RWPE2 (cell line): ENCODE measurements around the gene CBX5.
A peak's percentile ranks its signal among the peaks of the same experiment; 100 is the strongest.

Experiments used
- ATAC-seq: fragments of 200-7000 bp; cut with Tn5 transposase; 3 replicates; pipeline ENCODE4 v1.9.1; 2021; ENCODE audit warnings: low read depth
- DNase-seq: peaks from one replicate; pipeline ENCODE4 v3.0.0-alpha.2; 2020; ENCODE audit warnings: low spot score
- H3K27ac ChIP-seq: fragments of 450-650 bp; 2 replicates; pipeline ENCODE4 v1.5.1; 2017; ENCODE audit warnings: mild to moderate bottlenecking; ENCODE audit not compliant: poor library complexity, severe bottlenecking
- H3K27me3 ChIP-seq: fragments of 250-450 bp; sonication (Bioruptor Pico); 2 replicates; pipeline ENCODE4 v1.5.1; 2021; ENCODE audit warnings: mild to moderate bottlenecking, moderate library complexity; ENCODE audit not compliant: insufficient read depth, poor library complexity, severe bottlenecking
- H3K36me3 ChIP-seq: fragments of 250-450 bp; sonication (Bioruptor Pico); 2 replicates; pipeline ENCODE4 v1.5.1; 2020; ENCODE audit warnings: low read depth, mild to moderate bottlenecking, moderate library complexity
- H3K4me1 ChIP-seq: fragments of 250-450 bp; sonication (Bioruptor Pico); 2 replicates; pipeline ENCODE4 v1.5.1; 2021; ENCODE audit warnings: mild to moderate bottlenecking, moderate library complexity; ENCODE audit not compliant: insufficient read depth, poor library complexity, severe bottlenecking
- H3K4me3 ChIP-seq: fragments of 250-450 bp; sonication (Bioruptor Pico); 2 replicates; pipeline ENCODE4 v1.5.1; 2021; ENCODE audit warnings: mild to moderate bottlenecking, moderate library complexity; ENCODE audit not compliant: severe bottlenecking
- H3K9me3 ChIP-seq: fragments of 250-450 bp; sonication (Bioruptor Pico); 2 replicates; pipeline ENCODE4 v1.5.1; 2021; ENCODE audit warnings: mild to moderate bottlenecking, moderate library complexity; ENCODE audit not compliant: severe bottlenecking
- CTCF ChIP-seq: fragments of 450-650 bp; IDR thresholded peaks from one replicate; pipeline ENCODE4 v1.5.1; 2017; ENCODE audit warnings: mild to moderate bottlenecking, moderate library complexity; ENCODE audit not compliant: poor library complexity, severe bottlenecking

CBX5 gene

DNA sequence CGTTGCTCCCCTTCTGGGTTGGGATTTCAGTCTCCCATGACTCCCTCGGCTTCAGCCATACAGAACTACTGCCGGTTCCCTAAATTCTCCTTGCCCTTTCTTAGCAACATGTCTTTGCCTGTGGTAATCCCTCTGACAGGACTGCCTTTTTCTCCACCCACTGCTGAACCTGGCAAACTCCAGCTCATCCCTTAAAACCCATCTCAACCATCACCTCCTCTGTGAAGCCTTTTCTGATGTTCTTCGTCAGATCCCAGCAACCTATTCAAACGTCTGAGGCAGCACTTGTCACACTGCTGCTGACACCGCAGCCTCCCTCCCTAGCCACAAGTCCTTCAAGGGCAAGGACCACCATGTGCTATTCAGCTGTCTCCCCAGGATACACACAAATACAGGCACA, 80.9 kb downstream of the CBX5 start:
- Histone ChIP-seq H3K9me3 (no peaks in the 10 kb centered on the region), H3K27me3 (no peaks in the 10 kb centered on the region), H3K4me3 (no peak overlapping the region), H3K27ac (no peak overlapping the region), H3K4me1 (peaks cover 4% of the 10 kb centered on the region), H3K36me3 (no peaks in the 10 kb centered on the region)
- ATAC-seq (no peak), DNase-seq (no peak)
- no peak for TF ChIP-seq CTCF

DNA sequence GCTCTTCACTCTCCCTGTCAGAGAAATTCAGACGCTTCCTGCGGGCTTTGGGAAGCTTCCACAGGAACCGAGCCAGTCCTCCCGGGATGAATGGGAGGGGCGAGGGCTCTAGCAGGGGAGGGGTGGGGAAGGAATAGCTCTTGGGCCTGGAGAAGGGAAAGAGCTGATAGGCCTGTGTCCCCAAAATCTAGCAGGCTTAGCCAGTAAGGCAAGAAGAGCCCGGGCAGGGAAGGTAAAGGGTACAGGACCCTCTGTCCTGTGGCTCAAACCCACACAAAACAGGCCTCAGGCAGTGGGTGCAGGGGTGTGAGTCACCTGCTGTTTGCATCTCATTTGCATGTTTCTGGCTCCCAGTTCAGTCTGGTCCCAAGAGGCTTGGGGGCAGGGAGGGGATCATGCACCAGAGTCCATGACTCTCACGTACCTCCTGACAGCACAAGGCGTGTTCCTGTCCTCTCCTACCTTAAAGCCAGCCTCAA, 82.5 kb downstream of the CBX5 start:
- DNase-seq (no peak), ATAC-seq (peak; percentile 32; the same call in 1 of the 3 replicates)
- no peaks in the 10 kb centered on the region for H3K27me3 ChIP-seq
- no peak overlapping the region for H3K4me3 ChIP-seq
- no peak for TF ChIP-seq CTCF
- H3K27ac ChIP-seq, result no peak overlapping the region
- no peaks in the 10 kb centered on the region for H3K9me3 ChIP-seq
- peaks cover 4% of the 10 kb centered on the region for H3K4me1 ChIP-seq
- H3K36me3 ChIP-seq, result no peaks in the 10 kb centered on the region

DNA sequence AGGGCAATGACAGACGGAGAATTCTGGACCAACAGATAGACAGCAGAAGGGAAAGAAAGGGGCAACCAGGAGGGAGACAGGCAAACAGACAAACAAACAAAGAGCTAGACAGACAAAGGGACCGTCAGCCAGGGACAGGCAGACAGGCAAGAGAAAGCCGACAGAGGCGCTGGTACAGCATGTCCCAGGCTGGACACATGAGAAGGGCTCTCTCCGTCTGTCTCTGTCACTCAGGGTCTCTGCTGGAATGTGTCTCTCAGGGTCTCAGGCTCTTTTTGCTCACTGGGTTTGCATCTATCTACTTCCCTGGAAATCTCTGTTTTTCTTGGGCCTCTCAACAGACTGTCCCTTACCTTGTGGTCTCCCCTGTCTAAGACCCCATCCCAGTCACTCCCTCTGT, 82.9 kb downstream of the CBX5 start:
- DNase-seq (no peak), ATAC-seq (no peak)
- H3K4me3 ChIP-seq, result no peak overlapping the region
- H3K9me3 ChIP-seq, result no peaks in the 10 kb centered on the region
- peaks cover 4% of the 10 kb centered on the region for H3K4me1 ChIP-seq
- H3K36me3 ChIP-seq, result no peaks in the 10 kb centered on the region
- no peak for TF ChIP-seq CTCF
- no peak overlapping the region for H3K27ac ChIP-seq
- no peaks in the 10 kb centered on the region for H3K27me3 ChIP-seq

DNA sequence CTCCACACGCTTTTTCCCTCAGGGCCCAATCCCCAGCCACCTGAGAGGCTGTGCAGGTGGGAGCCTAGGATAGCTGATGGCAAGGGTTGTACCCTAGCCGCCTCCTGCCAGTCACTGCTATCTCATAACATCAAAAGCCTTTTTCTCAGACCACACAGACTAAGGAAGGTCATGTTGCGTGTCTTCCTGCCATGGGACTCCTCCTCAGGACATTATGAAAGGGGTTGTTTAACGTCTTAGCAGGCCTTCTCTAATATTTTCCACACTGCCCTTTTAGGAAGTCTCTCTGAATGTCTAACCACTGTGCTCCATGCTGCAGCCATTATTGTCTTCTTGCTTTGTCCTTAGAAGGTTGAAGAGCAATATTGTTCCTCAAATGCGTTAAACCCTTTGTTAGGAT, 83.5 kb downstream of the CBX5 start:
- H3K4me3 ChIP-seq, result no peak overlapping the region
- H3K27ac ChIP-seq, result no peak overlapping the region
- ATAC-seq (no peak), DNase-seq (no peak)
- H3K4me1 ChIP-seq, result peaks cover 4% of the 10 kb centered on the region
- no peaks in the 10 kb centered on the region for H3K27me3 ChIP-seq
- H3K36me3 ChIP-seq, result no peaks in the 10 kb centered on the region
- TF ChIP-seq CTCF, result no peak
- no peaks in the 10 kb centered on the region for H3K9me3 ChIP-seq

- no peak overlapping the region for H3K27ac ChIP-seq
- H3K27me3 ChIP-seq, result no peaks in the 10 kb centered on the region
- DNase-seq (no peak), ATAC-seq (peak; percentile 75)
- H3K36me3 ChIP-seq, result no peaks in the 10 kb centered on the region
- H3K4me1 ChIP-seq, result peaks cover 4% of the 10 kb centered on the region
- no peaks in the 10 kb centered on the region for H3K9me3 ChIP-seq
- no peak overlapping the region for H3K4me3 ChIP-seq
- TF ChIP-seq CTCF, result no peak
Measured at GRCh38 chr12:54195737-54196347, 84.1 kb downstream of the CBX5 start.
